ENCODE data around the gene SPTBN1. TPM values are rescaled to one million over a fixed set of nuclear protein-coding genes. Genes with fewer than 3 reads are reported as not detected.

The SPTBN1 gene
- total RNA-seq, 1 donor from 2014 or later, result 217 TPM

DNA sequence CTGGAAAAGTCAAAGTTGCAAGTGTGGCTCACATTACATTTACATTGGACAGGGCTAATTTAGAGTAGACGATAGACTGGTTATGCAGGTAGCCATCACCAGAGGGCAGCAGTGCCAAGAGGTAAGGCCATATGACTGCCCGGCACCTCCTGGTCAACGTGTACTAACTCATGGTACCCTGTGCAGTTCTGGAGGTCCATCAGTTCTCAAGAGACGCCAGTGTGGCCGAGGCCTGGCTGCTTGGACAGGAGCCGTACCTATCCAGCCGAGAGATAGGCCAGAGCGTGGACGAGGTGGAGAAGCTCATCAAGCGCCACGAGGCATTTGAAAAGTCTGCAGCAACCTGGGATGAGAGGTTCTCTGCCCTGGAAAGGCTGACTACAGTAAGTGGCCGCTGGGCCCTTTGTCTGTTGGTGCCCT is 201.5 kb downstream of the SPTBN1 start:
- Mint-ChIP-seq H3K27ac (ENCODE audit: unreplicated experiment) (no peak overlapping the region), H3K27me3 (ENCODE audit: low read depth) (no peaks in the 10 kb centered on the region), H3K4me1 (no peaks in the 10 kb centered on the region), H3K9me3 (no peaks in the 10 kb centered on the region), H3K36me3 (ENCODE audit: low read depth) (peaks cover 38% of the 10 kb centered on the region), H3K4me3 (no peak overlapping the region)
- peak; percentile 45 for DNase-seq (ENCODE audit: low read depth, low spot score)
- TF ChIP-seq, protein P1, sequence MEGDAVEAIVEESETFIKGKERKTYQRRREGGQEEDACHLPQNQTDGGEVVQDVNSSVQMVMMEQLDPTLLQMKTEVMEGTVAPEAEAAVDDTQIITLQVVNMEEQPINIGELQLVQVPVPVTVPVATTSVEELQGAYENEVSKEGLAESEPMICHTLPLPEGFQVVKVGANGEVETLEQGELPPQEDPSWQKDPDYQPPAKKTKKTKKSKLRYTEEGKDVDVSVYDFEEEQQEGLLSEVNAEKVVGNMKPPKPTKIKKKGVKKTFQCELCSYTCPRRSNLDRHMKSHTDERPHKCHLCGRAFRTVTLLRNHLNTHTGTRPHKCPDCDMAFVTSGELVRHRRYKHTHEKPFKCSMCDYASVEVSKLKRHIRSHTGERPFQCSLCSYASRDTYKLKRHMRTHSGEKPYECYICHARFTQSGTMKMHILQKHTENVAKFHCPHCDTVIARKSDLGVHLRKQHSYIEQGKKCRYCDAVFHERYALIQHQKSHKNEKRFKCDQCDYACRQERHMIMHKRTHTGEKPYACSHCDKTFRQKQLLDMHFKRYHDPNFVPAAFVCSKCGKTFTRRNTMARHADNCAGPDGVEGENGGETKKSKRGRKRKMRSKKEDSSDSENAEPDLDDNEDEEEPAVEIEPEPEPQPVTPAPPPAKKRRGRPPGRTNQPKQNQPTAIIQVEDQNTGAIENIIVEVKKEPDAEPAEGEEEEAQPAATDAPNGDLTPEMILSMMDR (conservative IDR thresholded peaks at IDR 0.05), result peak; percentile 70

DNA sequence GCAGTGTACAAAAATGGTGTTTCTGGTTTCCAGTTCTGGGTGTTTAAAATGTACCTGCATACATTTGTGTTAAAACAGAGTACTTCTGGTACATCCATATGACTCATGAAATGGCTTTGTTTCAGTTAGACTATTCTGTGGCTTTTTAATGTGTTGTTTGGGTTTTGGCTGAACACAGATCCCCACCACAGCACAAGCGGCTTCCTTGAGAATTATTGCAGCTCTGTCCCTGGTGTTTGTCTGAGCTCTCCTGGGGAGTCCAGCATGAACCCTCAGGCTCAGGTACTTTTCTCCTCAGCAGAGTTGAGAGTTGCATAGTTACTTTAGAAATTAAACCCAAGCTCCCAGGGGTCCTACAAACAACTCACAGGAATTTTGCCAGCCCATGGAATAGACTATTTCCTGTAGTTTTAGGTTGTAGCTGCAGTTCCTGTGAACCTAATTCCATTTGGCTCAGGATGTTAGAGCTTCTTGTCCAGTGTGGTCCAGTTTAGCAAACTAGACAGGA is 202.5 kb downstream of the SPTBN1 start:
- TF ChIP-seq, protein P1 (conservative IDR thresholded peaks at IDR 0.05), result no peak
- Mint-ChIP-seq H3K27ac (ENCODE audit: unreplicated experiment) (peak overlapping the region; percentile 43), H3K4me1 (no peaks in the 10 kb centered on the region), H3K4me3 (no peak overlapping the region), H3K27me3 (ENCODE audit: low read depth) (no peaks in the 10 kb centered on the region), H3K9me3 (no peaks in the 10 kb centered on the region), H3K36me3 (ENCODE audit: low read depth) (peaks cover 36% of the 10 kb centered on the region)
- DNase-seq (ENCODE audit: low read depth, low spot score), result no peak

DNA sequence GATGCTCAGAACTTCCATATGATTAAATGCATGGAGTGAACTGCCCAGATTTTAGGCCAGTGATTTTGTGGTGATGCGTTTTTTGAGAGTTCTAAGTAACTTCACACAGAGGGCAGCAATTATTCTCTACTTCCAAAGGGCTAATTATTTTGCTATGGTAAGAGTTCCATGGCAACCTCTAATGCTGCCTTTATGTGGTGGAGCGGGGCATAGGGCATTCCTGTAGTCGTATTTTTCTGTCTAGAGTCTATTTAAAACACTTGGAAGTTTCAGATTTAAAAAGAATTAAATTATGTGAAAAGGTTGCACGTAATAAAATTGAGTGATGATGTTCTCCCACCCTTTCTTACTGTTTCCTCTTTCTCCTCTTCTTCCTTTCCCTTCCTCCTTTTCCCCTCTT is 203.4 kb downstream of the SPTBN1 start:
- H3K36me3 Mint-ChIP-seq (ENCODE audit: low read depth), result peaks cover 44% of the 10 kb centered on the region
- H3K9me3 Mint-ChIP-seq, result no peaks in the 10 kb centered on the region
- no peak overlapping the region for H3K4me3 Mint-ChIP-seq
- H3K27me3 Mint-ChIP-seq (ENCODE audit: low read depth), result no peaks in the 10 kb centered on the region
- no peak overlapping the region for H3K27ac Mint-ChIP-seq (ENCODE audit: unreplicated experiment)
- DNase-seq (ENCODE audit: low read depth, low spot score), result no peak
- TF ChIP-seq, protein P1 (conservative IDR thresholded peaks at IDR 0.05), result no peak
- peaks cover 4% of the 10 kb centered on the region for H3K4me1 Mint-ChIP-seq

DNA sequence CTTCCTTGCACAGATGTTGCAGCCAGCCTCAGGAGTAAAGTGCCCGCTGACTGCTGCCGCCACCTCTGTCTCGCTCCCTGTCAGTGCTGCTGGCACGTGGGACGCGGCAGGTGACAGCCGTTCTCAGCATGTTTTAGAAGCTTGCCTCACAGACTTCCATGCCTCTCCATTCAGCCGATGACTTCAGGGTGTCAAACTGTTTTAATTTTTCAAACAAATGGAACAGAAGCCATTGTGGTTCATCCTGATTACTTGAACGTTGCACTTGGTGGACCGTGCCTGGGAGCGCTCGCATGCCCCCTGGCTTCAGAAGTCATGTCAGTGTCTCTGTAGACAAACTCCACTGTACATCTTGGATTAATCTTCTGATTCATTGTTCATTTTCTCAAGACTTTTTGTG is 204.6 kb downstream of the SPTBN1 start:
- no peaks in the 10 kb centered on the region for H3K9me3 Mint-ChIP-seq

DNA sequence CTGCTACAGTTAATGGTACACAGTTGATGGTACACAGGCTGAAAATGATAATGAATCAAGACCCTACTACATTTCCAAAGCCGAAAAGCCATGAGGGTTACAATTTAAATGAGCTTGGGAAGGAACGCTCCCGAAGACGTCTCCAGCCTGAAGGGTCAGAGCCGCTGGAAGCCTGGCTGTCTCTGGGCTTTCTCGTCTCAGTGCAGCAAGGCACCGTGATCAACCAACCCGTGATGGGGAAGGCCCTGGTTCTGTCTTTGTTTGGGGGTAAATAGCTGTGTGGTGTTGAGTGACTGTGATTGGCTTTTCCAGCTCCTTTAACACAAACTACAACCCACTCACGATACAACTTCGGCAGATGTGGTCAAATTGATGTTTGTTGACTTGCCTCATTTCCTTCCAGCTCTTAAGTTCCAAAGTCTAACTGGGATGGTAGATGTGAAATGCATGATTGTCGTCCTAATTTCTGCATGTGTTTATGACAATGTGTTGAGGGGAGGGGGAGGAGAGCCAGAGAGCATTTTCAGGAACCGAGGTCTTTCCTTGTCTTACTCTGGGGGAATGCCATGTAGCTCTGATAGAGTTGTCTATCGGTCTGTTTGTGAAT is 207.4 kb downstream of the SPTBN1 start:
- Mint-ChIP-seq H3K27ac (ENCODE audit: unreplicated experiment) (no peak overlapping the region), H3K27me3 (ENCODE audit: low read depth) (no peaks in the 10 kb centered on the region), H3K4me1 (peaks cover 34% of the 10 kb centered on the region), H3K9me3 (no peaks in the 10 kb centered on the region), H3K36me3 (ENCODE audit: low read depth) (peaks cover 41% of the 10 kb centered on the region), H3K4me3 (no peak overlapping the region)
- TF ChIP-seq, protein P1 (conservative IDR thresholded peaks at IDR 0.05), result no peak
- DNase-seq (ENCODE audit: low read depth, low spot score), result no peak

More for the DNA sequence above, 204.6 kb downstream of the SPTBN1 start:
- Mint-ChIP-seq H3K36me3 (ENCODE audit: low read depth) (peaks cover 41% of the 10 kb centered on the region), H3K4me3 (no peak overlapping the region), H3K27me3 (ENCODE audit: low read depth) (no peaks in the 10 kb centered on the region), H3K27ac (ENCODE audit: unreplicated experiment) (no peak overlapping the region), H3K4me1 (peaks cover 16% of the 10 kb centered on the region)
- TF ChIP-seq, protein P1 (conservative IDR thresholded peaks at IDR 0.05), result no peak
- no peak for DNase-seq (ENCODE audit: low read depth, low spot score)
